Eye (tissue), 1 donor: Measurements from ENCODE around the gene TTC24.
"Not testable (repeated sequence)": the region's sequence is repeated elsewhere in the genome, so short reads cannot be mapped to it uniquely, and the experiment has no call there.

Experiments used
- DNase-seq: peaks from one replicate; pipeline ENCODE4 v3.0.0-alpha.2; 2015

Gene TTC24

DNA sequence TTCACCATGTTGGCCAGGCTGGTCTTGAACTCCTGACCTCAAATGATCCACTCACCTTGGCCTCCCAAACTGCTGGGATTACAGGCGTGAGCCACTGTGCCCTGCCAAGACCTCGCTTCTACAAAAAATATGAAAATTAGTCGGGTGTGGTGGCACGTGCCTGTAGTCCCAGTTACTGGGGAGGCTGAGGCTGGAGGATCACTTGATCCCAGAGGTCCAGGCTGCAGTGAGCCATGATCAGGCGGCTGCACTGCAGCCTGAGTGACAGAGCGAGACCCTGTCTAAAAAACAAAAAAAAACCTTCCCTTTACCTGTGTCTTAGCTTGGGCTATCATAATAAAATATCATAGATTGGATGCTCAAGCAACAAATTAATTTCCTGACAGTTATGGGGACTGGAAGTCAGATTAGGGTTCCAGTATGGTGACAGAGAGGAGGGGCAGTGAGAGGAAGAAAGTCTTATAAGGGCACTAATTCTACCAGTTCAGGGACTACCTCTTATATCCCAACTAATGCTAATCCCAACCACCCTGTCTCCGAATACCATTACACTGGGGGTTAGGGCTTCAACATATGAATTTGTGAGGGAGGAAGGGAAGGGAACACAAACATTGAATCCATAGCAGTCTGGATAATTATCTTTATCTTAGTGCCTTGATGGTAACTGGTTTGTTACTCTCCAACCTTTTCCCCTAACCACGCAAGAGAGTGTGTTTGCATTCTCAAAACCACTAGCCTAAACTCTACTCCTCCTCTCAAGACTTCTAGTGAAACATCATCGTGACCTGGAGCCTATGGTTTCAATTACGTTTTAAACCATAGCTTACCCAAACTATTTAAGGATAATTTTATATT lies 11.0 kb downstream of the TTC24 start:
- no peak for DNase-seq

DNA sequence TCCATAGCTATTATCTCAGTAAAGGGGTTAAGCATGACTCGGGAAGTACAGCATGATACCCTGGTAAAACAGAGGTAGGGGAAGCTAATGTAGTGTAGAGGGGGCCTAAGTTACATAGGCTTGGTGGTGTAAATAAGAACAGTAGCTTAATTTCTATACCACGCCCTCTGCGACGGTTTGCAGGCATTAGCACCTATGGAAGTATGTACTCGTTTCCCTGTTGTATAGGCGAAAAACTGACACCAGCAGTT lies 11.6 kb downstream of the TTC24 start:
- no peak for DNase-seq

DNA sequence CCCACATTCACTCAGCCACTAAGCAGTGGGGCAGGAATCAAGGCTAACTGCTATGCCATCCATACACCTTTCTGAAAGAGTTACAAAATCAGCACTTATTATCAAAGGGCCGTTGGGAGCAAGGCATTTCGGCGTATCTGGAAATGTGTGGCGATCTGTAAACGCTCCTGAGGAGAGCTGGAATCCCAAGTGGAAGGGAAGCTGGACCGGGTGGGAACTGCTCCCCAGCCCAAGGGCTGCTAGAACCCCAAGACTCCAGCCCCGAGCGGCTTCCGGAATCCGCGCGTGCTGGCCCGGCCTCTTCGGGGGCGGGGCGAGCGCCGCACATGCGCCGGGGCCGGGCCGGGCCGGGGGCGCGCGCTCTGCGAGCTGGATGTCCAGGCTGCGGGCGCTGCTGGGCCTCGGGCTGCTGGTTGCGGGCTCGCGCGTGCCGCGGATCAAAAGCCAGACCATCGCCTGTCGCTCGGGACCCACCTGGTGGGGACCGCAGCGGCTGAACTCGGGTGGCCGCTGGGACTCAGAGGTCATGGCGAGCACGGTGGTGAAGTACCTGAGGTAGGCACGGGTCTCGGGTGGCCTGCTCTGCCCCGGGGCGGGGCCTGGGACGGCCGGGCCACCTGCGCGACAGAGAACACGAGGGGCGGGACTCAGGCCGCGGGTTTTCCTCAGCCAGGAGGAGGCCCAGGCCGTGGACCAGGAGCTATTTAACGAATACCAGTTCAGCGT lies 12.1 kb downstream of the TTC24 start, which contains the start of gene NAXE:
Gene NAXE (plus strand): TSS at position 345 of the 726 bp plus-strand sequence. CDS start 29 bp downstream, at position 374.
- DNase-seq, result peak; percentile 83

DNA sequence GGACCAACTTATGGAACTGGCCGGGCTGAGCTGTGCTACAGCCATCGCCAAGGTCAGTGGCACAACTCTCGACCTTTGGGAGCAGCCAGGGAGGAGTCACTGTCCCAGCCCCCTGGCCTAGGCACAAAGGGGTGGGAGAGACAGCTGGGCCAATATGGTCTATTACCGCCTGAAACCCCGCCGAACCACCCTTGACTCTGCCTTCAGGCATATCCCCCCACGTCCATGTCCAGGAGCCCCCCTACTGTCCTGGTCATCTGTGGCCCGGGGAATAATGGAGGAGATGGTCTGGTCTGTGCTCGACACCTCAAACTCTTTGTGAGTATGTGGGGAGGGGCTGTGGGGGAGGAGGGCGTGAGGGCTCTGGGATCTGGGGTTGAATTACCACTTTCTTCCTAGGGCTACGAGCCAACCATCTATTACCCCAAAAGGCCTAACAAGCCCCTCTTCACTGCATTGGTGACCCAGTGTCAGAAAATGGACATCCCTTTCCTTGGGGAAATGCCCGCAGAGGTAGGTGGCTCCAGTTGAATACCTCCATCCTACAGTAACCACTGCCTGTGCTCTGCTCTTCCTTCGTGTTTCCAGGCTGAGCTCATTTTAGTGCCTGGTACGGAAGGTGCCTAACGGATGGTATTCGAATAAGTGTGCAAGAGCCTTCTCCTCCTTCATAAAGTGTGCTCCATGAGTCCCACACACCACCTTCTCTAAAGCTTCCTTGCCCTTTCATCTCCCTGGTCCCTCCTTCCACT lies 12.8 kb downstream of the TTC24 start:
- no peak for DNase-seq

DNA sequence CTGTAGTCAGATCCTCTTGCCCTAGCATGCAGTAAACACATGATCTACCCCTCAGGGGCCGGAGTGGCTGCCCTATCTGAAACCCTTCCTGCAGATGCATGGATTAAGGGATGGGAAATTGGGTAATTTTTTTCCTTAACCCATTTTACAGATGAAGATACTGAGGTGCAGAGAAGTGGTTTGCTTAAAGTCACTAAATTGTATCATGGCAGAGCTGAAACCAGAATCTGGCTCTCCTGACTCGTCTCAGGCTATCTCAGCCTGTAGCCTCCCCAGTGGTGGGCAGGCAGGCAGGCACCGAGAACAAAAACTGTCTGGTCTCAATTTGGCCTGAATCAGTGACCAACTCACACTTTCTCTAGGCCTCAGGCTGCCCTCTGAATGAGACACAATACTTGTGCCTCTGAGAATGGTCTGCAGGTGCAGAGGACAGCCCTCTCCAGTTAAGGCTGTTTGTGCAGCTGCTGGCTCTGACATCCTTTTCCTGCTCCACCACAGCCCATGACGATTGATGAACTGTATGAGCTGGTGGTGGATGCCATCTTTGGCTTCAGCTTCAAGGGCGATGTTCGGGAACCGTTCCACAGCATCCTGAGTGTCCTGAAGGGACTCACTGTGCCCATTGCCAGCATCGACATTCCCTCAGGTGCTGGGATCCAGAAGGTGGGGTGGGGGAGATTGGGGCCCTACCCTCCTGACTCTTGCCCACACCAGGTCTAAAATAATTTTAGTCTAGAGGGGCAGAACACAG lies 13.6 kb downstream of the TTC24 start:
- DNase-seq, result no peak

DNA sequence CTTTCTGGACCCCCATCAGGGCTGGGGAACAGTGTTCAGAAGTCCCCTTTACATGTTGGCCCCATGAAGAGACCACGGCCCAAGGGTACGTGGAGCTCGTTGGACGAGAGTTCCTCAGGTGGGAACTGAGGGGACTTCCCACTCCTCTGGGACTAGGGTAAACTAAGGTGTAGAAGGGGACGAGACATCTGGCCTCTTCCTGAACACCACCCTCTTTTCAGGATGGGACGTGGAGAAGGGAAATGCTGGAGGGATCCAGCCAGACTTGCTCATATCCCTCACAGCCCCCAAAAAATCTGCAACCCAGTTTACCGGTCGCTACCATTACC lies 14.1 kb downstream of the TTC24 start:
- no peak for DNase-seq

DNA sequence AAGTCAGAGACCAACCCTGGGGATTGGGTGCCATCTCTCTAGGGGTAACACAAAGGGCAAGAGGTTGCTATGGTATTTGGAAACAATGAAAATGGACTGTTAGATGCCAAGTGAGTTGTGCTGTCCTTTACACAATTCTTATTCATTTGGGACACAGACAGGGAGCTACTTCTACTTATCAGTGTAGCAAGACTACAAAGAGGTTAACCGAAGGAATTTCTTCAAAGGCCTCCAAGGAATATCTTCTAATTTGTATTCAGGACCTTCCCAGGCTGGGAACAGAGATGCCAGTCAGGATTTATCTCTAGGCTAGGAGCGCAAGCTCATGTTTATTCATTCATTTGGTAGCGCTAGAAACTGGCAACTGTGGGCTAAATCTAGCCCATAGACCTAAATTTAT lies 14.7 kb downstream of the TTC24 start:
- no peak for DNase-seq

DNA sequence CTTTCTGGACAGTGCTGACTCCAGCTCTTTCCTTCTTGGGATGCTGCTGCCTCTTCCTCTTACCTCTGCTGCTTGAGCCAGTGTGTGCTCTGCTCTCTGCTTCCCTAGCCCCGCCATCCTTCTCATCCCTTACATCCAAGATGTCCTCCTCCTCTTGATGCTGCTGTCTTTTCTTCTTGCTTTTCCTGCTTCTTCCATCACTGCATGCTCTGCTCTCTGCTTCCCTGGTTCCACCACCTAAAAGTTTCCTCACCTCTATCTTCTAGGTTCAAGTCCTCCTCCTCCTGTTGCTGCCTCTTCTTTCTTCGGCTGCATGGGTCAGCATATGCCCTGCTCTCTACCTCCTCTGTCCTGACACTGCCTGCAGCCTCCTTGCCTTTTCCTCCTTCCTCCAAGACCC lies 15.5 kb downstream of the TTC24 start:
- DNase-seq, result no peak

DNA sequence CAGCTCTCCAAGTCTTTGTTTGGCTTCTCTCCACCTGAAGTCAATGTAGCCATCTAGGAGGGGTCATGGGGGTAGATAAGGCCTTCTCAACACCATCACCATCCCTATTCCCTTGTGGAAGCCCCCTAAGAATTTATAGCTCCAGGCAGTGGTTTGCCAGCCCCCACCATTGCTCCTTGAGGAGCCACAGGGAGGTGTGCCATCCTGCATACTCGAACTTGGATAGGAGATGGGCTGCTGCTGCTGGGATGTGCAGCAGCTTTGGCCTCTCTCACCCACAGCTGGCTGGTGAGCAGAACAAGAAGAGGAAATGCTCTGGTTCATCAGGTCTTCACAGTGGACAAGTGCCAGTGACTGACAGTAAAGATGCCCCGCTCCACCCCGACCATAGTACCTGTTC lies 16.9 kb downstream of the TTC24 start:
- no peak for DNase-seq

DNA sequence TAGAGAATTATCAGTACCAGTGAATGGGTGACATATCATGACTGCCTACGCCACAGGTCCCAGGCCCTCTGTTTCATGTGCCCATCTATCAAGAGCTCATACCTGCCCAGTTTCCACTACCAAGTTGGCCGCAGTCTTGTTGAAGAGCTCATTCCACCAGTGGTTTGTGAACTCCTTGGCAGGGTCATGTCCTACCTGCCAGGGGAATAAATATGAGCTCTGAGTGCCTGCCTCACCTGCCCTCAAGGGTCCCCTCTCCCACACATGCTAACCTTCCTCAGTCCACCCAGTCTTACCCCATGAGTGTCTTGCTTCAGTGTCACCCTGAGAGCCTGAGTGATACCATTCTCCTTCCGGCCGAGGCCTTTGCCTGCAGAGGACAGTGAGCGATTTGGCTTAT lies 18.6 kb downstream of the TTC24 start:
- no peak for DNase-seq

DNA sequence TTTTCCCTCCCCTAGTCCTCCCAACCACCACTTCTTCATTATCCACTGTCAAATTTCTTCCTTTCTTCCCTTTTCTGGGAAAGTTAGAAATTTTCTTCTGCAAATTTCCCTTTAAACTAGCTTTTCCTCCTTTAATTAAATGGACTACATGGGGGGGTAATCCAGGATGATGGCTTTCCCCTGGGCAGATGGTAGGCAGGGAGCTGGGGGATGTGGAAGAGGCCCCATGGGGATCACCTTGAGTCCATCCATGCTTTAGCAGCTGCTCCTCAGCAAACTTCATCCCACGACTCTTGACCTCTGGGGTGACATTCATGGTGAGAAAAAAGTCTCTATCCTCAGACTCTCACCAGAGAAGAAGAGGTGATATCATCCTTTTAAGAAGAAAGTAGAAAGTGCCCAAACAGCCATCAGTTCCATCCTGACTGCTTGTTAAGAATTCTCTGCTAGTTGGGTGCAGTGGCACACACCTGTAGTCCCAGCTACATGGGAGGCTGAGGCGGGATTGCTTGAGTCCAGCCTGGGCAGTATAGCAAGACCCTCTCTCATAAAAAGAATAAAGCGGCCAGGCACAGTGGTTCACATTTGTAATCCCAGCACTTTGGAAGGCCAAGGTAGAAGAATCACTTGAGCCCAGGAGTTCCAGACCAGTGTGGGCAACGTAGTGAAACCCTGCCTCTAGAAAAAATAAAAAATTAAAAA lies 19.4 kb downstream of the TTC24 start:
- DNase-seq, result no peak

DNA sequence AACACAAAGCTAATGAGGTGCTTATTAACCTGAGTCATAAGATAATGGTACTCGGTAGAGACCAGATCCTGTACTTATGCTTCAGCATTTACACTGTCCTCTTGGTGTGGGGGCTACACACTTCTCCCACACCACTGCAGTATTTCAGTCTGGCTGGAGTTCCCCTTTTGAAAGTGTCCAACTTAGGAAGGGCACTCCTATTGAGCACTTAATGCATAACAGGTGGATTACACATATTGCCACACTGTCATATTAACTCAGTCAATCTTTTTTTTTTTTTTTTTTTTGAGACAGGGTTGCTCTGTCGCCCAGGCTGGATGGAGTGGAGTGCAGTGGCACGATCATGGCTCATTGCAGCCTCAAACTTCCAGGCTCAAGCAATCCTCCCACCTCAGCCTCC lies 20.3 kb downstream of the TTC24 start:
- no peak for DNase-seq

DNA sequence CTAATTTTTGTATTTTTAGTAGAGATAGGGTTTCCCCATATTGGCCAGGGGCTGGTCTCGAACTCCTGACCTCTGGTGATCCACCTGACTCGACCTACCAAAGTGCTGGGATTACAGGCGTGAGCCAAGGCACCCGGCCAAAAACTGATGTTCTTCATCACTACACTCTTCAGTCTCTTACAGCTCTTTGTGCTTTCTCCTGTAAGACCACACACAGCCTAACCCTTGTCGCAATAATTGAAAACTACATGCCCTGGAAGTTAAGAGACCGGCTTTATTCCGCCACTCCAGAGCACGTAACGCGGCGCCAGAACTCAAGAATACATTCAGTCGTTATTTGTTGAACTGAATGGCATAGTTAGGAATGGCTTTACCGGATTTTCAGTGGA lies 21.2 kb downstream of the TTC24 start:
- DNase-seq, result no peak

DNA sequence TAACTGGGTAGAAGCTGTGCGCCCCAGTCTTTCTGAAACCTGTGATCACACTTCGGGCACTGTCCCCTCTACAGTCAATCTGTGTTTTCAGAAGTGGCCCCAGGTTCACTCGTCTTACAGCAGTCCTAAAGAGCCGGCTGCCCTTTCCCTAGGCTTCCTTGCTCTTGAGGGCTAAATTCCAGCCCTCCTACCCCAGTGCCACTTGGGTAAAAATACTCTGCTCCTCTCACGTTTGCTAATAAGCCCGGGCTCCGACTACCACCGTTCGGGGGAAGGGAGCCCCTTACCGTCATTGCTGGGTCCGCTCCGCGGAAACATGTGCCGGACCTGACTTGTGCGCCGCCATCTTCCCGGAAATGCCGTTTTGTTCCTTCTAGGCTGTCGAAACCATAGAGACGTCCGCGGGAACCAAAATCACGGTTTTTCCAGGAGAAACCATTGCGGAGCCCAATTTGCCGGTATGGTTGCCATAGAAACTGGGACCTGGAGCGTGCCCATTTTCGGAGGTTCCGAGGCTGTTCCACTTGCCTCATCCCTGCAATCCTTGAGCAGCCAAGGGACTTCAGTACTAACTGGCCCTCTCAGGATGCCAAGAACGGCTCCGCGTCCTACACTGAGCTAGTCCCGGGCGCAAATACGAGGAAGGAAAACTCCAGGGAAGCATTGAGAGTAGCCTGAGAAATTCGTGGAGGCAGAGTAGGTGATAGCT lies 21.8 kb downstream of the TTC24 start, which contains the start of gene GPATCH4:
Gene GPATCH4 (minus strand): TSS at position 358 of the 709 bp plus-strand sequence.
- peak; percentile 95 for DNase-seq

DNA sequence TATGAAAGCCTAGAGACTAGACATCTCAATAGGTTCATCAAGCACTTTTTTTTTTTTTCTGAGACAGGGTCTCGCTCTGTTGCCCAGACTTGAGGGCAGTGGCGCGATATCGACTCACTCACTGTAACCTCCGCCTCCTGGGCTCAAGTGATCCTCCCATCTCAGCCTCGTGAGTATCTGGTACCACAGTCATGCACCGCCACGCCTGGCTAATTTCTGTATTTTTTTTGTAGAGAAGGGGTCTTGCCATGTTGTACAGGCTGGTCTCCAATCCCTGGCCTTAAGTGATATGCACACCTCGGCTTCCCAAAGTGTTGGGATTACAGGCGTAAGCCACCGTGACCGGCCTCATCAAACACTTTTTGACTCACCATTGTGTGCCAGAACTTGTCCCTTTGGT lies 22.4 kb downstream of the TTC24 start:
- DNase-seq, result no peak

DNA sequence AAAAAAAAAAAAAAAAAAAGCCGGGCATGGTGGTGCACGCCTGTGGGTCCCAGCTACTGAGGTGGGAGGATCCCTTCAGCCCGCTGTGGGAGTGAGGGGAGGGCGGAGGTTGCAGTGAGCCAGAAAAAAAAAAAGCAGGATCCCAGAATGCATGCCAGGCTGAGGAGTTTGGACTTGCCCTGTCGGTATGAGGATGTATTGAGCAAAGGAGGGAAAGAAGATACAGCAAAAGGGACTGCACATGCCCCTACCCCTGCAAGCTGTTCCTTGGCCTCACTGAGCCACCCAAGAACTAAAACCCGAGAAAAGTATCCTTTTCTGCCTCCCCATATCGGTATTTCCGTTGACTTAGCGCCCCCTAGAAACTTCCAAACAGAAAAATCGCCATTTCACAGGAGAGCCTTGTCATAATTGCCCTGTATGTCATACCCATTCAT lies 23.1 kb downstream of the TTC24 start:
- no peak for DNase-seq

DNA sequence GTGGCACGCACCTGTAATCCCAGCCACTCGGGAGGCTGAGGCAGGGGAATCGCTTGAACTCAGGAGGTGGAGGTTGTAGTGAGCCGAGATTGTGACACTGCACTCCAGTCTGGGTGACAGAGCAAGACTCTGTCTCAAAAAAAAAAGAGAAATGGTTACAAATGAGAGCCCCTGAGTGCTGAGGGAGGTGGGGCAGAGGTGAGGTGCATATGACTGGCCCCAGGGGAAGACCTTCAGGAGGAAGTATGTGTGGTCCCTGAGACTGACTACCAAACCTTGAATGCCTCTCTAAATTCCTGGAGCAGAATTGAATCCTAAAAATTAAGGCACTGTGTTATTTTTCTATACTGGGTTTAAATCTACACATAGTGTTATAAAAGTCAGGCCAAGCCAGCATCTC lies 27.8 kb downstream of the TTC24 start:
- not testable (repeated sequence) for DNase-seq

DNA sequence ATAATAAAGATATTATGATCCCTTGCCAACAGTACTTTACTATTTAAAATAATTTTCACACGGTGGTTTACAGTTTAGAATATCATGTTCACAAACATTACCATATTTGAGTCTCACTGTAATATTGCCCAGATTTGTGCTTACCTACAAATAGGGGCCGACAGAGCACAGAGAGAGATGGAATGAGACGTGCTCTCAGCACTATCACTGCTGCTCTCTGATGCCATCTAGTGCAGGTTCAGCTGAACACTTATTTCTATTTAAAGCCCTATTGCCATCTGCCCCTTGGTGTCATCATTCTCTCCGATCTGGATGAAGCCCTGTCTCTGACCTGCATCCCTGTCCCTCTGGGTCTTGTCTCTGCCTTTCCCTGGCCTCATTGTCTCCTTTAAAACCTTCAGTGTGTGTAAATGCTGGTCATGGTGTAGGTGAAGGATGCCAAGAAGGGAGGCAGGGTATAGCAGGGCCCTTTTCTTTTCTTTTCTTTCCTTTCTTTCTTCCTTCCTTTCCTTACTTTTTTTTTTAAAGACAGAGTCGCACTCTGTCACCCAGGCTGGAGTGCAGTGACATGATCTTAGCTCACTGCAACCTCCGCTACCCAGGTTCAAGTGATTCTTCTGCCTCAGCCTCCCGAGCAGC lies 28.6 kb downstream of the TTC24 start:
- peak; percentile 84 for DNase-seq

DNA sequence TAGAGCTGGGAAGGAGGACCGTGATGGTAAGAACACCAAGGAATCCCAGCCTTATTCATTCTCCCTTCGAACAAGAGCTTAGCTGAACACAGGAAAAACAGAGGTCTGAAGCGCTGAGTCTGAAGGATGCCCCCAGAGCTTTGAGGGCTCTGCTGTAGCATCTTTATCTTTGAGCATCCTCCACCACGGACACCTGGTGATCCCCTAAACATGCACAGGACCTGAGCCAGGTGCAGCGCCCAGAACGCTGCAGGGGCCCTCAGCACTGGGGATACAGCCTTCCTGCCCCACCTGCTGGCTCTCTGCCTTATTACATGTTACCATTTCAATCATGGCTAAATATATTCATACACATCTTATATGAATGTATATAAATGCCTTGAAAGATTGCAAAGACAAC lies 29.5 kb downstream of the TTC24 start:
- DNase-seq, result peak; percentile 61

DNA sequence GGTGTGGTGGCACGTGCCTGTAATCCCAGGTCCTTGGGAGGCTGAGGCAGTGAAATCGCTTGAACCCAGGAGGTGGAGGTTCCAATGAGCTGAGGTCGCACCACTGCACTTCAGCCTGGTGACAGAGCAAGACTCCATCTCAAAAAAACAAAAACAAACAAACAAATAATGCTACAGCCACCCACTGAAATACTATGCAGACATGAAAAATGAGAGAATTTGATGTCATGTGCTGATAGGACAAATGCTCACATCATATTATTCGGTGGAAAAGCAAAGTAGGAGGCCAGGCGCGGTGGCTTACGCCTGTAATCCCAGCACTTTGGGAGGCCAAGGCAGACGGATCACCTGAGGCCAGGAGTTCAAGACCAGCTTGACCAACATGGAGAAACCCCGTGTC lies 30.5 kb downstream of the TTC24 start:
- not testable (repeated sequence) for DNase-seq

DNA sequence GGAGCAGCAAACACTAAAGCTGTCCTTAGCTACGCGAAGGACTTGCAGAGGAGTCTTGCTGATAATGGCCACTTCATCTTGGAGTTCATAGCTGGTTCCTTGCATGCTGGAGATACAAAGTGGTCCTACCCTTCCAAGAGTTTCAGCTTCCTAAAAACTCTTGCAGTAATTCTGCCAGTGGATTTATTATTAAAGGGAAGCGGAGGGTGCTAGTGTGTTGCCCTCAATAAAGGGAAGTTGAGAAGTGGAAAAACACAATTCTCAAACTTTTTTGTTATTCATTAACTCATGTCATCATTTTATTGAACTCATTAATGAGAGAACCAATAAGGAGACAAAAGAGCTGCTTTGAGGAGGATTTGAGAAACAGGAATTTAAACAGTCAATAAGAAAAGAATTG lies 33.1 kb downstream of the TTC24 start:
- DNase-seq, result no peak
